Suprapubic skin (tissue), 4 donors: Measurements from ENCODE around the gene MED13L. TPM values are rescaled to one million over a fixed set of nuclear protein-coding genes. Genes with fewer than 3 reads are reported as not detected.

Source experiments
- DNase-seq, 2 donors: peaks; one replicate each; pipeline ENCODE4 v3.0.0-alpha.2; 2019; ENCODE audit warnings: low spot score in 2 of 2
- H3K27ac ChIP-seq: fragments of 200-600 bp; sonication (generic); one replicate; pipeline ENCODE4 v1.5.1; 2019
- H3K27me3 ChIP-seq: fragments of 200-600 bp; sonication (generic); one replicate; pipeline ENCODE4 v1.5.1; 2019
- H3K36me3 ChIP-seq: fragments of 200-600 bp; sonication (generic); one replicate; pipeline ENCODE4 v1.5.1; 2019
- H3K4me1 ChIP-seq: fragments of 200-600 bp; sonication (generic); one replicate; pipeline ENCODE4 v1.5.1; 2019
- H3K4me3 ChIP-seq: fragments of 200-600 bp; sonication (generic); one replicate; pipeline ENCODE4 v1.5.1; 2019; ENCODE audit warnings: mild to moderate bottlenecking
- H3K9me3 ChIP-seq: fragments of 200-600 bp; sonication (generic); one replicate; pipeline ENCODE4 v1.5.1; 2019
- CTCF ChIP-seq, 2 donors: fragments of 200-600 bp in 1 of 2; fragments of 450-650 bp in 1 of 2; sonication (generic) in 1 of 2; IDR thresholded peaks; one replicate each; pipeline ENCODE4 v1.5.1; 2016 to 2019; ENCODE audit warnings: antibody characterized with exemption in 2 of 2, mild to moderate bottlenecking in 1 of 2, moderate library complexity in 1 of 2
- EP300 ChIP-seq: sonication (generic); formaldehyde crosslinking; IDR thresholded peaks from one replicate; pipeline ENCODE4 v1.6.1; 2017; ENCODE audit warnings: antibody characterized with exemption
- POLR2A ChIP-seq, 2 donors: fragments of 450-650 bp; IDR thresholded peaks; one replicate each; pipeline ENCODE4 v1.6.1; 2017; ENCODE audit warnings: antibody characterized with exemption in 2 of 2, mild to moderate bottlenecking in 2 of 2, moderate library complexity in 2 of 2
- POLR2AphosphoS5 ChIP-seq, 3 donors: sonication (generic); formaldehyde crosslinking; IDR thresholded peaks; one replicate each; pipeline ENCODE4 v1.6.1; 2017; ENCODE audit warnings: antibody characterized with exemption in 3 of 3
- WGBS: methylation state at CpG from one replicate; pipeline ENCODE4 v1.1.5; 2018; 5-methylcytosine and 5-hydroxymethylcytosine counted together
- total RNA-seq, 4 donors: library from RNA; depleted of rRNA; stranded (reverse); fragments of >200 nt; gene quantifications; one replicate each; pipeline ENCODE4 v1.1.0, GENCODE V29; 2016

Gene MED13L
- total RNA-seq, 4 donors from 2014 or later: 173 to 418 (median 228) TPM

GRCh38 chr12:116160231-116160630 lies 117.3 kb downstream of the MED13L start:
- WGBS: 45% methylated on average over 2 of the region's 2 CpGs
- Histone ChIP-seq H3K27ac (no peak overlapping the region), H3K9me3 (no peaks in the 10 kb centered on the region), H3K4me1 (peaks cover 54% of the 10 kb centered on the region), H3K4me3 (no peak overlapping the region), H3K36me3 (no peaks in the 10 kb centered on the region), H3K27me3 (no peaks in the 10 kb centered on the region)
- DNase-seq: no peak
- no peak for TF ChIP-seq EP300
- TF ChIP-seq CTCF (IDR thresholded peaks at IDR 0.05): no peak
- no peak for TF ChIP-seq POLR2A (IDR thresholded peaks at IDR 0.05)

GRCh38 chr12:116159593-116160200 lies 117.8 kb downstream of the MED13L start:
- no peak for TF ChIP-seq CTCF (IDR thresholded peaks at IDR 0.05)
- TF ChIP-seq POLR2A (IDR thresholded peaks at IDR 0.05): no peak
- no peak for TF ChIP-seq POLR2AphosphoS5 (IDR thresholded peaks at IDR 0.05)
- TF ChIP-seq EP300: no peak
- H3K9me3 ChIP-seq: no peaks in the 10 kb centered on the region
- 89% methylated on average over 2 of the region's 2 CpGs for WGBS
- no peak overlapping the region for H3K27ac ChIP-seq
- no peak for DNase-seq
- peaks cover 49% of the 10 kb centered on the region for H3K4me1 ChIP-seq
- H3K27me3 ChIP-seq: no peaks in the 10 kb centered on the region
- H3K4me3 ChIP-seq: no peak overlapping the region
- no peaks in the 10 kb centered on the region for H3K36me3 ChIP-seq

GRCh38 chr12:116159175-116159574 lies 118.3 kb downstream of the MED13L start:
- TF ChIP-seq POLR2AphosphoS5 (IDR thresholded peaks at IDR 0.05) (no peak), POLR2A (IDR thresholded peaks at IDR 0.05) (no peak), EP300 (no peak), CTCF (IDR thresholded peaks at IDR 0.05) (no peak)
- Histone ChIP-seq H3K27me3 (no peaks in the 10 kb centered on the region), H3K9me3 (no peaks in the 10 kb centered on the region), H3K27ac (no peak overlapping the region), H3K4me3 (no peak overlapping the region), H3K4me1 (peaks cover 44% of the 10 kb centered on the region), H3K36me3 (no peaks in the 10 kb centered on the region)
- DNase-seq: no peak
- WGBS: 24% methylated on average over 1 of the region's 1 CpG

GRCh38 chr12:116157845-116158267 lies 119.6 kb downstream of the MED13L start:
- H3K36me3 ChIP-seq: no peaks in the 10 kb centered on the region
- no peak for DNase-seq
- 63% methylated on average over 5 of the region's 5 CpGs for WGBS
- peaks cover 46% of the 10 kb centered on the region for H3K4me1 ChIP-seq
- H3K27me3 ChIP-seq: no peaks in the 10 kb centered on the region
- no peaks in the 10 kb centered on the region for H3K9me3 ChIP-seq
- no peak overlapping the region for H3K4me3 ChIP-seq
- no peak overlapping the region for H3K27ac ChIP-seq
- TF ChIP-seq EP300 (no peak), POLR2AphosphoS5 (IDR thresholded peaks at IDR 0.05) (no peak), CTCF (IDR thresholded peaks at IDR 0.05) (no peak), POLR2A (IDR thresholded peaks at IDR 0.05) (no peak)

GRCh38 chr12:116156614-116157013 lies 120.9 kb downstream of the MED13L start:
- H3K27ac ChIP-seq: no peak overlapping the region
- no peak for TF ChIP-seq POLR2A (IDR thresholded peaks at IDR 0.05)
- no peak for TF ChIP-seq EP300
- TF ChIP-seq CTCF (IDR thresholded peaks at IDR 0.05): no peak
- 88% methylated on average over 4 of the region's 4 CpGs for WGBS
- no peaks in the 10 kb centered on the region for H3K27me3 ChIP-seq
- no peaks in the 10 kb centered on the region for H3K36me3 ChIP-seq
- peaks cover 52% of the 10 kb centered on the region for H3K4me1 ChIP-seq
- no peak overlapping the region for H3K4me3 ChIP-seq
- H3K9me3 ChIP-seq: no peaks in the 10 kb centered on the region
- no peak for DNase-seq
